DLD1 (cell line): Measurements from ENCODE around the gene TTC19.
"Not testable (repeated sequence)": the region's sequence is repeated elsewhere in the genome, so short reads cannot be mapped to it uniquely, and the experiment has no call there.

ENCODE experiments used
- in situ Hi-C: cut with HindIII; loops from 2 replicates; pipeline ENCODE4 v1.10.0; 2017; ENCODE audit warnings: low sequenced_read_pairs

The TTC19 gene

GRCh38 chr17:15972497-15972951 is 27.1 kb upstream of the TTC19 start:
- in situ Hi-C loops: no loop called here

GRCh38 chr17:15973016-15973415 is 26.6 kb upstream of the TTC19 start:
- in situ Hi-C loops: no loop called here

GRCh38 chr17:15973834-15974233 is 25.8 kb upstream of the TTC19 start:
- in situ Hi-C loops: no loop called here

GRCh38 chr17:15977894-15978293 is 21.7 kb upstream of the TTC19 start:
- in situ Hi-C loops: no loop called here

- in situ Hi-C loops: no loop called here
These were observed 21.0 kb upstream of the TTC19 start for GRCh38 chr17:15978606-15979005.

GRCh38 chr17:15979013-15979412 is 20.6 kb upstream of the TTC19 start:
- in situ Hi-C loops: not testable (repeated sequence)

- in situ Hi-C loops: no loop called here
These were observed 18.4 kb upstream of the TTC19 start for GRCh38 chr17:15981208-15981607.

GRCh38 chr17:15981646-15982580 is 17.7 kb upstream of the TTC19 start:
- in situ Hi-C loops: no loop called here

- in situ Hi-C loops: no loop called here
These were observed 3.3 kb upstream of the TTC19 start for GRCh38 chr17:15996322-15996721.

- in situ Hi-C loops: no loop called here
These were observed 1.5 kb upstream of the TTC19 start for GRCh38 chr17:15998031-15998562.

- in situ Hi-C loops: loop anchor here (25.0 kb wide), 1 partner anchor 163 kb away; no protein-coding TSS in a partner anchor
These were observed 577 bp downstream of the TTC19 start for GRCh38 chr17:15999974-16000827.

- in situ Hi-C loops: loop anchor here (25.0 kb wide), 1 partner anchor 164 kb away; no protein-coding TSS in a partner anchor
These were observed 1.7 kb downstream of the TTC19 start for GRCh38 chr17:16001226-16001897.

- in situ Hi-C loops: loop anchor here (25.0 kb wide), 1 partner anchor 165 kb away; no protein-coding TSS in a partner anchor
These were observed 3.2 kb downstream of the TTC19 start for GRCh38 chr17:16002708-16003260.

GRCh38 chr17:16003841-16004240 is 4.2 kb downstream of the TTC19 start:
- in situ Hi-C loops: loop anchor here (25.0 kb wide), 1 partner anchor 167 kb away; no protein-coding TSS in a partner anchor

GRCh38 chr17:16005636-16006035 is 6.0 kb downstream of the TTC19 start:
- in situ Hi-C loops: loop anchor here (25.0 kb wide), 1 partner anchor 168 kb away; no protein-coding TSS in a partner anchor

GRCh38 chr17:16007439-16007838 is 7.8 kb downstream of the TTC19 start:
- in situ Hi-C loops: loop anchor here (25.0 kb wide), 1 partner anchor 170 kb away; no protein-coding TSS in a partner anchor

GRCh38 chr17:16013943-16014407 is 14.4 kb downstream of the TTC19 start:
- in situ Hi-C loops: loop anchor here (25.0 kb wide), 1 partner anchor 177 kb away; no protein-coding TSS in a partner anchor

- in situ Hi-C loops: loop anchor here (25.0 kb wide), 1 partner anchor 182 kb away; no protein-coding TSS in a partner anchor
These were observed 19.7 kb downstream of the TTC19 start for GRCh38 chr17:16019347-16019746.

GRCh38 chr17:16023881-16024280 is 24.3 kb downstream of the TTC19 start:
- in situ Hi-C loops: loop anchor here (25.0 kb wide), 1 partner anchor 187 kb away; no protein-coding TSS in a partner anchor

- in situ Hi-C loops: no loop called here
These were observed 25.6 kb downstream of the TTC19 start for GRCh38 chr17:16025202-16025601.
